GM12891 (cell line): ENCODE data around the gene CFAP74.

Source experiments
- PAX5 ChIP-seq: IDR thresholded peaks from 2 replicates; pipeline ENCODE4 v1.6.1; 2011; ENCODE audit warnings: low read length, moderate library complexity, mild to moderate bottlenecking; ENCODE audit not compliant: insufficient read depth, severe bottlenecking
- POLR2A ChIP-seq: IDR thresholded peaks from 2 replicates; pipeline ENCODE4 v1.6.1; 2011; ENCODE audit warnings: low read depth, low read length, control low read depth
- TAF1 ChIP-seq: IDR thresholded peaks from 2 replicates; pipeline ENCODE4 v1.6.1; 2011; ENCODE audit warnings: low read depth, low read length, control low read depth

- TF ChIP-seq POLR2A (no peak), PAX5 (no peak), TAF1 (no peak)
Measured at GRCh38 chr1:1962752-1963151, 40.8 kb downstream of the CFAP74 start.
